Sigmoid colon (tissue), 7 donors: ENCODE results near the gene RAB3C. TPM values are rescaled to one million over a fixed set of nuclear protein-coding genes. Genes with fewer than 3 reads are reported as not detected.

Source experiments
- DNase-seq: peaks from one replicate; pipeline ENCODE4 v3.0.0-alpha.2; 2019
- H3K27ac ChIP-seq, 4 donors: fragments of 200-600 bp; sonication (generic); one replicate each; pipeline ENCODE4 v1.5.1; 2016 to 2019; ENCODE audit warnings: mild to moderate bottlenecking in 1 of 4
- H3K27me3 ChIP-seq, 3 donors: fragments of 200-600 bp; sonication (generic); one replicate each; pipeline ENCODE4 v1.5.1; 2019; ENCODE audit warnings: mild to moderate bottlenecking in 1 of 3
- H3K36me3 ChIP-seq, 4 donors: fragments of 200-600 bp; sonication (generic); one replicate each; pipeline ENCODE4 v1.5.1; 2016 to 2019
- H3K4me1 ChIP-seq, 4 donors: fragments of 200-600 bp; sonication (generic); one replicate each; pipeline ENCODE4 v1.5.1; 2017 to 2019
- H3K4me3 ChIP-seq, 4 donors: fragments of 200-600 bp; sonication (generic); one replicate each; pipeline ENCODE4 v1.5.1; 2017 to 2019; ENCODE audit warnings: mild to moderate bottlenecking in 2 of 4, moderate library complexity in 1 of 4
- H3K9me3 ChIP-seq, 4 donors: fragments of 200-600 bp in 3 of 4; sonication (generic) in 3 of 4; one replicate each; pipeline versions ENCODE4 v1.5.1 to v1.6.1; 2013 to 2019
- EP300 ChIP-seq, 4 donors: sonication (generic); formaldehyde crosslinking; IDR thresholded peaks; one replicate each; pipeline ENCODE4 v1.6.1; 2017; ENCODE audit warnings: antibody characterized with exemption in 4 of 4
- POLR2A ChIP-seq, 2 donors: fragments of 450-650 bp; IDR thresholded peaks; one replicate each; pipeline ENCODE4 v1.6.1; 2016; ENCODE audit warnings: antibody characterized with exemption in 2 of 2, mild to moderate bottlenecking in 2 of 2, moderate library complexity in 2 of 2
- POLR2AphosphoS5 ChIP-seq, 4 donors: sonication (generic); formaldehyde crosslinking; IDR thresholded peaks; one replicate each; pipeline ENCODE4 v1.6.1; 2017; ENCODE audit warnings: antibody characterized with exemption in 4 of 4
- WGBS, 2 donors: extraction: QIAGEN DNeasy Blood & Tissue Kit; methylation state at CpG; one replicate each; pipeline ENCODE4 v1.1.7; 2013; 5-methylcytosine and 5-hydroxymethylcytosine counted together
- intact Hi-C: fragments of 100-400 bp; cut with DNase I; formaldehyde crosslinking; loops from one replicate; pipeline ENCODE4 v1.15.1; 2023
- polyA plus RNA-seq, 3 donors: library from polyadenylated mRNA; stranded (reverse); fragments of 200-250 nt; gene quantifications; one replicate each; pipeline ENCODE4 v1.2.3, GENCODE V29; 2013
- total RNA-seq, 4 donors: library from RNA; depleted of rRNA; stranded (reverse); fragments of >200 nt; gene quantifications; one replicate each; pipeline ENCODE4 v1.1.0, GENCODE V29; 2016
- TF ChIP-seq, protein P1 (sequence below), 4 experiments: fragments of 450-650 bp in 3 of 4; fragments of 200-600 bp in 1 of 4; IDR thresholded peaks; one replicate each; pipeline ENCODE4 v1.5.1; 2016 to 2019; ENCODE audit warnings: antibody characterized with exemption in 4 of 4, mild to moderate bottlenecking in 3 of 4, moderate library complexity in 2 of 4
- donor health status: healthy with polysubstance abuse.
- donor health status: Bipolar disorder and iron deficiency.
- donor health status: healthy.

RAB3C gene
- total and polyA plus RNA-seq, 7 donors: under 0.01 to 17.6 (median 2.4) TPM; not detected in 1

DNA sequence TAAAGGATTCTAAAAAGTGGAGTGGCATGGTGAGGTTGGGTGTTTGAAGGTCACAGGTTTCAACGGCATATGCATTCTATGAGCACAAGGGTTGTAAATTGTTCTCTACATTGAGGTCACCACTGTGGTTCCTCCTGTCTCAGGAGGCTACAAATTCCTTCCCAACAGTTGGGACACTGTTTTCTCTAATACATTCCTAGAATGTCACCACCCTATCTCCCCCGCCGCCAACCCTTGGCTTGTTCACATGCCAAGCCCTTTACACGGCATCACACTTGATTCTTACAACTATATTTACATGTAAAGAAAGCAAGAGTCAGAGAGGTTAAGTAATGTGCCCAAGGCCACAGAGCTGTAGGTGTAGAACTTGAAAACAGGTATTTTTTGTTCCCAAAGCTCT, 315.1 kb downstream of the RAB3C start:
- H3K36me3 ChIP-seq: no peaks in the 10 kb centered on the region
- WGBS, 2 donors: 88 to 94% methylated on average over 4 of the region's 4 CpGs
- H3K4me1 ChIP-seq: no peaks in the 10 kb centered on the region
- no peak for DNase-seq
- TF ChIP-seq POLR2AphosphoS5 (IDR thresholded peaks at IDR 0.05): no peak
- no peak for TF ChIP-seq POLR2A (IDR thresholded peaks at IDR 0.05)
- TF ChIP-seq EP300 (IDR thresholded peaks at IDR 0.05): no peak
- TF ChIP-seq, protein P1, sequence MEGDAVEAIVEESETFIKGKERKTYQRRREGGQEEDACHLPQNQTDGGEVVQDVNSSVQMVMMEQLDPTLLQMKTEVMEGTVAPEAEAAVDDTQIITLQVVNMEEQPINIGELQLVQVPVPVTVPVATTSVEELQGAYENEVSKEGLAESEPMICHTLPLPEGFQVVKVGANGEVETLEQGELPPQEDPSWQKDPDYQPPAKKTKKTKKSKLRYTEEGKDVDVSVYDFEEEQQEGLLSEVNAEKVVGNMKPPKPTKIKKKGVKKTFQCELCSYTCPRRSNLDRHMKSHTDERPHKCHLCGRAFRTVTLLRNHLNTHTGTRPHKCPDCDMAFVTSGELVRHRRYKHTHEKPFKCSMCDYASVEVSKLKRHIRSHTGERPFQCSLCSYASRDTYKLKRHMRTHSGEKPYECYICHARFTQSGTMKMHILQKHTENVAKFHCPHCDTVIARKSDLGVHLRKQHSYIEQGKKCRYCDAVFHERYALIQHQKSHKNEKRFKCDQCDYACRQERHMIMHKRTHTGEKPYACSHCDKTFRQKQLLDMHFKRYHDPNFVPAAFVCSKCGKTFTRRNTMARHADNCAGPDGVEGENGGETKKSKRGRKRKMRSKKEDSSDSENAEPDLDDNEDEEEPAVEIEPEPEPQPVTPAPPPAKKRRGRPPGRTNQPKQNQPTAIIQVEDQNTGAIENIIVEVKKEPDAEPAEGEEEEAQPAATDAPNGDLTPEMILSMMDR (IDR thresholded peaks at IDR 0.05): no peak
- H3K27me3 ChIP-seq: no peaks in the 10 kb centered on the region
- no peaks in the 10 kb centered on the region for H3K9me3 ChIP-seq
- intact Hi-C loops: loop anchor here (10.0 kb wide), 1 partner anchor 777 kb away; no protein-coding TSS in a partner anchor
- no peak overlapping the region for H3K27ac ChIP-seq
- H3K4me3 ChIP-seq: no peak overlapping the region

DNA sequence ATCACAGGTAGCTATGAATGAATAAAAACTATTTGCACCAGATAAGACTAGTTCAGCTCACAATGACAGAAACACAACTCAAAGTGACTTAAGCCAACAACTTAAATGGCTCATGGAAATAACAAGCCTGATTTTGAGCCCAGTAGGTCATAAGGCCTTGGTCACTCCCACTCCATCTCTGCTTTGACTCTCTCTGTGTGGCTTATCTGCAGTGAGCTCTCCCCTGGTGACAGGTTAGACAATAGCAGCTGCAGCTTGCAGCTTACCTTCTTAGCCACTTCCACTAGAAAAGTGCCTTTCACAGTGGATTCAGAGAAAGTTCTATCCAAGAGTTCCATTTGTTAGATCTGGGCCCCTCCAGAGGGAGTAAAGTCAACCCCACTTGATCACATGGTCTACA, 315.7 kb downstream of the RAB3C start:
- H3K27ac ChIP-seq: no peak overlapping the region
- DNase-seq: no peak
- no peaks in the 10 kb centered on the region for H3K27me3 ChIP-seq
- no peak overlapping the region for H3K4me3 ChIP-seq
- intact Hi-C loops: loop anchor here (10.0 kb wide), 1 partner anchor 776 kb away; no protein-coding TSS in a partner anchor
- H3K36me3 ChIP-seq: no peaks in the 10 kb centered on the region
- TF ChIP-seq POLR2AphosphoS5 (IDR thresholded peaks at IDR 0.05): no peak
- TF ChIP-seq POLR2A (IDR thresholded peaks at IDR 0.05): no peak
- TF ChIP-seq, protein P1 (IDR thresholded peaks at IDR 0.05): no peak
- TF ChIP-seq EP300 (IDR thresholded peaks at IDR 0.05): no peak
- H3K9me3 ChIP-seq: no peaks in the 10 kb centered on the region
- no peaks in the 10 kb centered on the region for H3K4me1 ChIP-seq

DNA sequence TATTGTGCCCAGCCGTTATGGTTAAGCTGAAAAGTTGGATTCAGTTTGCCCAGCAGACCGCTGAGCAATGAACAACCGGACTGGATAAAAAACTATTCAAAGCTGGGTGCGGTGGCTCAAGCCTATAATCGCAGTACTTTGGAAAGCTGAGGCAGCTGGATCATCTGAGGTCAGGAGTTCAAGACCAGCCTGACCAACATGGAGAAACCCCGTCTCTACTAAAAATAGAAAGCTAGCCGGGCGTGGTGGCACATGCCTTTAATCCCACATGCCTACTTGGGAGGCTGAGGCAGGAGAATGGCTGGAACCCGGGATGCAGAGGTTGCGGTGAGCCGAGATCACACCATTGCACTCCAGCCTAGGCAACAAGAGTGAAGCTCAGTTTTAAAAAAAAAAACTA, 318.4 kb downstream of the RAB3C start:
- Histone ChIP-seq H3K9me3 (no peaks in the 10 kb centered on the region), H3K36me3 (no peaks in the 10 kb centered on the region), H3K27ac (no peak overlapping the region), H3K4me1 (no peaks in the 10 kb centered on the region), H3K4me3 (no peak overlapping the region), H3K27me3 (no peaks in the 10 kb centered on the region)
- no peak for DNase-seq
- intact Hi-C loops: no loop called here
- 92 to 93% methylated on average over 11 of the region's 11 CpGs for WGBS, 2 donors
- no peak for TF ChIP-seq EP300 (IDR thresholded peaks at IDR 0.05)
- TF ChIP-seq POLR2AphosphoS5 (IDR thresholded peaks at IDR 0.05): no peak
- TF ChIP-seq, protein P1 (IDR thresholded peaks at IDR 0.05): no peak
- no peak for TF ChIP-seq POLR2A (IDR thresholded peaks at IDR 0.05)

DNA sequence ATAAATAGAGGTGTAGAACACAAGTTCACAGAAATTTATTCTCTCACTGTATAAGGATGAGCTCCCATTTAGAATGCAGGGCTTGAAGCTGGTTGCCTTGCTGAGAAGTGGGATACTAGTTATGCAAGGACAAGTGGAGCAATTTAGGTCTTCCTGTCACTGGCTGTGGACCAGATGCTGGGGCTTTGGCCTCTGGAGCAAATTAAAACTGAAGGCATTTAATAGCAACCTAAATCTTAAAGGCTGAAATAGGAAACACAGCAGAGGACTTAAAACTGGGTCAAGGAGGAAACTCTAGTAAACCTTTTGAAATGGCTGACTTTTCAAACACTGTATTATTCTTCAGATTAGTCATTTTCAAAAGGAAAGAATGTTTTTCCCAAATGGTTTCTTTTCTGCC, 319.4 kb downstream of the RAB3C start:
- Histone ChIP-seq H3K36me3 (no peaks in the 10 kb centered on the region), H3K4me1 (no peaks in the 10 kb centered on the region), H3K27ac (no peak overlapping the region), H3K9me3 (no peaks in the 10 kb centered on the region), H3K4me3 (no peak overlapping the region), H3K27me3 (no peaks in the 10 kb centered on the region)
- intact Hi-C loops: no loop called here
- DNase-seq: no peak
- TF ChIP-seq, protein P1 (IDR thresholded peaks at IDR 0.05): no peak
- TF ChIP-seq POLR2A (IDR thresholded peaks at IDR 0.05) (no peak), EP300 (IDR thresholded peaks at IDR 0.05) (no peak), POLR2AphosphoS5 (IDR thresholded peaks at IDR 0.05) (no peak)

DNA sequence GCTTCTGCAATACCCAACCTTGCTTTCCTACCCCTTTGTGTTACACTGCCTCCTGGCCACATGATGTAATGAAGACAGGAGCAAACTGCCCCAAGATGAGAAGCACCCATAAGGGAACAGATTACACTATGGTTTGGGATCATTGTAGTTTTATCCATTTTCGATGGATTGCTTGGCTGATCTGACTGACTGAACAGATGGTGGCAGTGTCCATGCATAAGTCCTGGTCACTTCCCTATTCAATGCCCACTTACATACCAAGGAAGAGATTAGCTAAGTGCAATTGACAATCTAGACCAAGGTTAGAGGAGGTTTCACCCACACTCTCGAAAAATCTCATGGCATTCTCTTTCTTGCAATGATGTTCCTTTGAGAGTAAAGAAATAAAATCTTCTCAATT, 319.9 kb downstream of the RAB3C start:
- no peak for DNase-seq
- intact Hi-C loops: no loop called here
- 83 to 94% methylated on average over 2 of the region's 2 CpGs for WGBS, 2 donors

More for the DNA sequence above, 319.9 kb downstream of the RAB3C start:
- Histone ChIP-seq H3K27ac (no peak overlapping the region), H3K4me3 (no peak overlapping the region), H3K27me3 (no peaks in the 10 kb centered on the region), H3K36me3 (no peaks in the 10 kb centered on the region), H3K4me1 (no peaks in the 10 kb centered on the region), H3K9me3 (no peaks in the 10 kb centered on the region)
- TF ChIP-seq POLR2A (IDR thresholded peaks at IDR 0.05) (no peak), POLR2AphosphoS5 (IDR thresholded peaks at IDR 0.05) (no peak), EP300 (IDR thresholded peaks at IDR 0.05) (no peak)
- TF ChIP-seq, protein P1 (IDR thresholded peaks at IDR 0.05): no peak
